WTC11 (cell line): Measurements from ENCODE around the gene KCNAB3. TPM values are rescaled to one million over a fixed set of nuclear protein-coding genes. Genes with fewer than 3 reads are reported as not detected.

Experiments used
- AR ChIP-seq: fragments of 250-450 bp; sonication (Bioruptor Pico); IDR thresholded peaks from 2 replicates; pipeline ENCODE4 v1.9.0; 2021; ENCODE audit warnings: mild to moderate bottlenecking
- ARID4B ChIP-seq: sonication (generic); formaldehyde crosslinking; IDR thresholded peaks from 2 replicates; pipeline ENCODE4 v1.8.0; 2023; ENCODE audit warnings: missing genetic modification reagents, mild to moderate bottlenecking, borderline replicate concordance
- ATF3 ChIP-seq: sonication (generic); formaldehyde crosslinking; conservative IDR thresholded peaks from 2 replicates; pipeline ENCODE4 v1.8.1; 2022; ENCODE audit warnings: mild to moderate bottlenecking, missing genetic modification reagents
- CDX4 ChIP-seq: fragments of 250-450 bp; sonication (Bioruptor Pico); IDR thresholded peaks from 2 replicates; pipeline ENCODE4 v1.9.0; 2021; ENCODE audit warnings: moderate library complexity, mild to moderate bottlenecking, inconsistent platforms, borderline replicate concordance
- CTCF ChIP-seq: fragments of 200-600 bp; IDR thresholded peaks from 2 replicates; pipeline ENCODE4 v1.8.0; 2022; ENCODE audit warnings: antibody characterized with exemption
- E2F4 ChIP-seq: sonication (generic); formaldehyde crosslinking; IDR thresholded peaks from 2 replicates; pipeline ENCODE4 v1.8.1; 2022; ENCODE audit warnings: low read depth, mild to moderate bottlenecking, moderate library complexity, missing genetic modification reagents, borderline replicate concordance
- EMX1 ChIP-seq: fragments of 250-450 bp; sonication (Bioruptor Pico); IDR thresholded peaks from 2 replicates; pipeline ENCODE4 v1.8.0; 2021; ENCODE audit warnings: mild to moderate bottlenecking
- ETV6 ChIP-seq: sonication (generic); formaldehyde crosslinking; IDR thresholded peaks from 2 replicates; pipeline ENCODE4 v1.8.1; 2022; ENCODE audit warnings: mild to moderate bottlenecking, missing genetic modification reagents
- GABPB1 ChIP-seq: sonication (generic); formaldehyde crosslinking; IDR thresholded peaks from 2 replicates; pipeline ENCODE4 v1.8.1; 2023; ENCODE audit warnings: mild to moderate bottlenecking, missing genetic modification reagents
- HMGXB4 ChIP-seq: sonication (generic); formaldehyde crosslinking; IDR thresholded peaks from 2 replicates; pipeline ENCODE4 v1.8.1; 2023; ENCODE audit warnings: mild to moderate bottlenecking, moderate library complexity, missing genetic modification reagents
- OVOL2 ChIP-seq: fragments of 250-450 bp; sonication (Bioruptor Pico); IDR thresholded peaks from 2 replicates; pipeline ENCODE4 v1.9.0; 2021; ENCODE audit warnings: mild to moderate bottlenecking, borderline replicate concordance
- SMAD4 ChIP-seq: sonication (generic); formaldehyde crosslinking; IDR thresholded peaks from 2 replicates; pipeline ENCODE4 v1.8.0; 2022; ENCODE audit warnings: mild to moderate bottlenecking, missing genetic modification reagents
- SP1 ChIP-seq: sonication (generic); formaldehyde crosslinking; conservative IDR thresholded peaks from 2 replicates; pipeline ENCODE4 v1.8.1; 2022; ENCODE audit warnings: missing genetic modification reagents
- USF1 ChIP-seq: sonication (generic); formaldehyde crosslinking; IDR thresholded peaks from 2 replicates; pipeline ENCODE4 v1.8.0; 2022; ENCODE audit warnings: mild to moderate bottlenecking, missing genetic modification reagents
- ZBTB21 ChIP-seq: sonication (generic); formaldehyde crosslinking; IDR thresholded peaks from 2 replicates; pipeline ENCODE4 v1.8.1; 2023; ENCODE audit warnings: mild to moderate bottlenecking, missing genetic modification reagents, borderline replicate concordance
- ZNF317 ChIP-seq: sonication (generic); formaldehyde crosslinking; IDR thresholded peaks from 2 replicates; pipeline ENCODE4 v1.8.1; 2023; ENCODE audit warnings: low read depth, mild to moderate bottlenecking, moderate library complexity, missing genetic modification reagents, borderline replicate concordance
- ZNF396 ChIP-seq: fragments of 250-450 bp; sonication (Bioruptor Pico); IDR thresholded peaks from 2 replicates; pipeline ENCODE4 v1.8.0; 2021; ENCODE audit warnings: mild to moderate bottlenecking, moderate library complexity, borderline replicate concordance
- ZNF423 ChIP-seq: fragments of 250-450 bp; sonication (Bioruptor Pico); IDR thresholded peaks from 2 replicates; pipeline ENCODE4 v2.1.2; 2022; ENCODE audit warnings: mild to moderate bottlenecking, moderate library complexity
- ZNF671 ChIP-seq: fragments of 250-450 bp; sonication (Bioruptor Pico); IDR thresholded peaks from 2 replicates; pipeline ENCODE4 v1.8.0; 2021; ENCODE audit warnings: mild to moderate bottlenecking
- ZSCAN18 ChIP-seq: fragments of 250-450 bp; sonication (Bioruptor Pico); IDR thresholded peaks from 2 replicates; pipeline ENCODE4 v2.1.2; 2022; ENCODE audit warnings: mild to moderate bottlenecking, moderate library complexity
- total RNA-seq: library from RNA; stranded (reverse); gene quantifications from 3 replicates; pipeline ENCODE4 v1.2.3, GENCODE V29; 2021

The KCNAB3 gene
- total RNA-seq, 1 experiment from 2014 or later = 3.2 TPM

- TF ChIP-seq ZSCAN18 (no peak), ARID4B (CRISPR knock-in tag) (no peak), ZNF423 (no peak), GABPB1 (CRISPR knock-in tag) (no peak), SP1 (CRISPR knock-in tag) (peak; percentile 77; the same call in 1 of the 2 replicates), ZNF671 (CRISPR knock-in tag) (no peak), AR (no peak), CTCF (no peak), HMGXB4 (CRISPR knock-in tag) (peak; percentile 77; the same call in 1 of the 2 replicates), OVOL2 (CRISPR knock-in tag) (no peak), CDX4 (no peak), ETV6 (CRISPR knock-in tag) (peak; percentile 25; the same call in 1 of the 2 replicates), ZBTB21 (CRISPR knock-in tag) (peak; percentile 50; the same call in 1 of the 2 replicates), USF1 (no peak; the same call in 1 of the 2 replicates), E2F4 (CRISPR knock-in tag) (no peak), ZNF396 (CRISPR knock-in tag) (no peak), ZNF317 (no peak), SMAD4 (CRISPR knock-in tag) (no peak), EMX1 (CRISPR knock-in tag) (no peak), ATF3 (CRISPR knock-in tag) (no peak)
These were observed 6.6 kb downstream of the KCNAB3 start (continued) for GRCh38 chr17:7922845-7923628.
